Measurements from ENCODE around the gene ZNF616.

DNA sequence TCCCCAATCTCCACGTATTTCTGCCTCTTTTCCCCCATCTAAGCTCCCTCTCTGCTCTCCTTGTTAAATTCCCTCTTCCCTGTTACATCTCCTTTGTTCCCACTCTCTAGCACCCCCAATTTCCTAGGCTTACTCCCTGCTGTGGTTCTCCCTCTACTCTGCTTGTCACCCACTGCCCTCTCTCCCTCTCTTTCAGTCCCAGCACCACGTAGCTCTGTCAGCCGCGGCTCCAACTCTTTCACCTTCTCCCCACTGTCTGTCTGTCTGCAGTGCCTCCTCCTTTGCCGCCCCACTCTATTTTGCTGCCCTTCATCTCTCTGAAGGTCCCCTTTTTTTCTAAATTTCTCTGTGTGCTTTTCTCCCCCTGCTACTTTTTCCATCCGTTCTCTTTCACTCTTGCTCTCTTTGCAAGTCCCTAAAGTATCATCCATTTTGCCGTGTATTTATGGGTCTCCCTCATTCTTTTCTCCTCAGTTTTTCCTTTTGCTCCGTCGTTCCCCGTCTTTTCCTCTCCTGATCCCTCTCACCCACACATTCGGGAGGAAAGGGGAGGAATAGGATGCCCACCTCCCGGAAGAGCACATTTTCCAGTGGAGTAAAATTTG, 45.1 kb downstream of the ZNF616 start:
- TF ChIP-seq CTCF (conservative IDR thresholded peaks at IDR 0.05 in 1 of 2, IDR thresholded peaks at IDR 0.05 in 1 of 2; ENCODE audit: extremely low read depth in 1 of 2, insufficient read depth in 1 of 2, low read depth in 1 of 2, low read length in 2 of 2): no peak
- no peak for TF ChIP-seq EZH2 (IDR thresholded peaks at IDR 0.05; ENCODE audit: borderline replicate concordance, low read length)

Measured in mammary epithelial cell (primary cell).